Fibroblast of mammary gland (primary cell): ENCODE results near the gene BCL6B.
A peak's percentile ranks its signal among the peaks of the same experiment; 100 is the strongest.

Experiments used
- DNase-seq: peaks from one replicate; pipeline ENCODE4 v3.0.0-alpha.2; 2010; ENCODE audit warnings: low read depth
- H3K4me3 ChIP-seq: 2 replicates; pipeline ENCODE4 v1.5.1; 2011; ENCODE audit warnings: low read depth, mild to moderate bottlenecking, low read length, moderate library complexity; ENCODE audit not compliant: control insufficient read depth
- CTCF ChIP-seq: conservative IDR thresholded peaks from 2 replicates; pipeline ENCODE4 v1.5.1; 2011; ENCODE audit warnings: low read depth, low read length, inconsistent platforms; ENCODE audit not compliant: control insufficient read depth, insufficient read depth

BCL6B gene

DNA sequence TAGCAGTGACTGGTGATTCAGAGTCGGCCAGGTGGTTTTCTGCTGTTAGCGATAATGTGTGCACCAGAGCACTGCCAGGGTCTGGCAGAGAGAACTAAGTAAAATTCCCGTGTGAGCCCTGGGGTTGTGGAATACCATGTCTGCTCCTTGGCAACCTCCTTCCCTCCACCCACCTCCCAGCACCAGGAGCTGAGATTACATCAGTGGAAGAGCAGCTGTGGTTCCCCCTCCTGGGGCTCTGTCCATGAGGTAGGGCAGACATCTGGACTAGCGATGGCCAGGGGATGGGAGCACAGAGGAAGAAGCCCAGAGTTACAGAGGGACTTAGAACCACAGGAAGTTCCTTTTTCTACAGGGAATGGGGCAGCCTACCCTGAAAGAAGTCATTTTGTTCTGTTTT lies 41.4 kb downstream of the BCL6B start:
- no peak overlapping the region for H3K4me3 ChIP-seq
- TF ChIP-seq CTCF = no peak
- peak; percentile 38 for DNase-seq

- no peak for TF ChIP-seq CTCF
- DNase-seq = no peak
- H3K4me3 ChIP-seq = no peak overlapping the region
Measured at GRCh38 chr17:7067198-7067597, 44.3 kb downstream of the BCL6B start.

- DNase-seq = no peak
- no peak for TF ChIP-seq CTCF
- no peak overlapping the region for H3K4me3 ChIP-seq
Measured at GRCh38 chr17:7068268-7068667, 45.4 kb downstream of the BCL6B start.

- no peak for TF ChIP-seq CTCF
- H3K4me3 ChIP-seq = no peak overlapping the region
- DNase-seq = no peak
Measured at GRCh38 chr17:7070712-7071111, 47.9 kb downstream of the BCL6B start.

- DNase-seq = no peak
- no peak overlapping the region for H3K4me3 ChIP-seq
- TF ChIP-seq CTCF = no peak
Measured at GRCh38 chr17:7072406-7072805, 49.6 kb downstream of the BCL6B start.

DNA sequence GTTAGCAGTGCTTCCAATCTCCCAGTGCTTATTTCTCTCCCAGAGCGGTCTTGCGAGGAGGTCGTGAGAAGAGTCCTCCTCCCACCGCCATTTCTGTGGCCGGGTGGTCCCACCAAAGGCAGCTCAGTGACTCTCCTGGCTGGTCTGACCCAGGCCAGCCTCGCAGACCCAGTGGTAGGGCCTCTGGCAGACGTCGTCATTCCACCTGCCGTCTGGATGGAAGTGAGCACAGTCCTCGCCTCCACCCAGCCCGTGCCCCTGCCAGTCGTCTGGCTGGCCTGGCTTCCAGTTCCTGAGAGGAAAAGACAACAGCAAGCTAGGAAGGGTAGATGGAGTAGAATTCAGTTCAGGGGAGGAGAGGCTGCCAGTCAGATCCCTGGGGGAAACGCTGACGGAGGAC lies 52.1 kb downstream of the BCL6B start:
- DNase-seq = no peak
- no peak for TF ChIP-seq CTCF
- H3K4me3 ChIP-seq = no peak overlapping the region

- H3K4me3 ChIP-seq = no peak overlapping the region
- DNase-seq = no peak
- TF ChIP-seq CTCF = no peak
Measured at GRCh38 chr17:7077911-7078546, 55.2 kb downstream of the BCL6B start.
